GM18502 (cell line): ENCODE data around the gene CAND2.
A peak's percentile ranks its signal among the peaks of the same experiment; 100 is the strongest.

ENCODE experiments used
- ATAC-seq: cut with Tn5 transposase; IDR thresholded peaks from one replicate; pipeline ENCODE4 v1.9.1; 2021; ENCODE audit warnings: mild to moderate bottlenecking; ENCODE audit not compliant: unreplicated experiment, poor library complexity

The CAND2 gene

GRCh38 chr3:12799525-12800440 lies 3.3 kb downstream of the CAND2 start:
- ATAC-seq = no peak

DNA sequence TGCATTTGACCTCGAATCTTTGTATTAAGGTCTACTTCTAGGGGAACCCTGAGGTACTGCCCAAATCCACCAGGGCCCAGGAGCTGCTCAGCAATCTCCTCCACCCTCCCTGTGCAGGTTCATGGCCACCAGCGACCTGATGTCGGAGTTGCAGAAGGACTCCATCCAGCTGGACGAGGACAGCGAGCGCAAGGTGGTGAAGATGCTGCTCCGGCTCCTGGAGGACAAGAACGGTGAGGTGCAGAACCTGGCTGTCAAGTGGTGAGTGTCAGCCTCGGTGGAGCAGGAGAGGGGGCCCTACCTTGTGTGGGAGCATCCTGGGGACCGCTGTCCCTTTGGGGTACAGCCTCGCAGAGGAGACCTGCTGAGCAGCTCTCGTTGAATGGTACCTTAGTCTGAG lies 6.9 kb downstream of the CAND2 start:
- ATAC-seq = no peak

DNA sequence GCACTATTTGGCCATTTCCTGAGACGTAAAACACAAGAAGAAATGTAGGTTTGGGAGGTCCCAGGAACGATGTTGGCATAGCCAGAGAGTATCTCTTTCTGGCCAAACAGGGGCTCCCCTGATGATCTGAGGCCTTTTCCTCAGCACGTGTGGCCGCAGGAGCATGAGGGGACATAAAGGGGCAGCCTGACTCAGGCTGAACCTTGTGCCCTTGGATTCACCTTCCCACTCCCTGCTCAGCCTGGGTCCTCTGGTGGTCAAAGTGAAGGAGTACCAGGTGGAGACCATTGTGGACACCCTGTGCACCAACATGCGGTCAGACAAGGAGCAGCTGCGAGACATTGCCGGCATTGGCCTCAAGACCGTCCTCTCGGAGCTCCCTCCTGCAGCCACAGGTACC lies 10.6 kb downstream of the CAND2 start:
- ATAC-seq = no peak

GRCh38 chr3:12807601-12808359 lies 11.3 kb downstream of the CAND2 start:
- no peak for ATAC-seq

- ATAC-seq = no peak
Observed at GRCh38 chr3:12808587-12808986, 12.1 kb downstream of the CAND2 start.

DNA sequence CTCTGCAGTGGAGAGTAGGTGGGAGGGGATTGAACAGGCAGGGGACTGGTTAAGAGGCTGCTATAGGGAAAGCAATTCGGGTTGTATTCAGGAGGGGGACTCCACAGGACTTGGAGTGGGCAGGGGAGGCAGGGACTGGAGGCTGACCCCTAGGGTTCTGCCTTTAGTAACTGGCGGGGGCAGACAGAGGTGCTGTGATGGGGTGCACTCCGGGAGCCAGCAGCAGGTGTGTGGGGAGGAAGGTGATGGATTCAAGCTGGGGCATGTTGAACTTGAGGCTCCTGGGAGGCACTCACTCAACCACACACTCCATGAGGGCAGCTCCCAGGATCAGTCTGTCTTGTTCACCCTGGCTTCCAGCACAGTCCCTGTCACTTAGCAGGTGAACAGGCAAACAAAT lies 12.5 kb downstream of the CAND2 start:
- ATAC-seq = no peak

- no peak for ATAC-seq
Observed at GRCh38 chr3:12809435-12809834, 13.0 kb downstream of the CAND2 start.

DNA sequence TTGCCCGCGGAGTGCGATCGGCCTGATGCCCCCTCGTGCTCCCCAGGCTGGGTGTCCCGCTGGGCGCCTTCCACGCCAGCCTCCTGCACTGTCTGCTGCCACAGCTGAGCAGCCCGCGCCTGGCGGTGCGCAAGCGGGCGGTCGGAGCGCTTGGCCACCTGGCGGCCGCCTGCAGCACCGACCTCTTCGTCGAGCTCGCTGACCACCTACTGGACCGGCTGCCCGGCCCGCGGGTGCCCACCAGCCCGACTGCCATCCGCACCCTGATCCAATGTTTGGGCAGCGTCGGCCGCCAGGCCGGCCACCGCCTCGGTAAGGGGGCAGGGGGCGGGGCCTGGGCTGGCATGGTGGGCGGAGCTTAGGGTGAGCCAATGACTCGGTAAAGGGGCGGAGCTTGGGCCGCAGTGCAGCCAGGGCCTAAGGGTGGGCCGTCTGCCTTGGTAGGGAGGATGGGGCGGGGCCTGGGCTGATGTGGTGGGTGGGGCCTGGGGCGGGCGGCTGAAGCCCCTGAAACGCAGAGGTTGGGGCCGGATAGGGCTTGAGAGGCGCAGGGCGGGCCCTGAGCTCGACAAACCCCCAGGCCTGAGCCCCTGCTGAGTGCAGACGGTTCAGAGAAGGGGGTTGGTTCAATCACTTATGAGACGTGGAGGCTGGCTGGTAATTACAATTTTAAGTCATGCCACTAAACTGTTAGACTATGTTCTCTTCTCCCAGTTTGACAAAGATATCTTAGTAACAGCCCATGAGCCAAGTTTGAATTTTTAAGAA lies 13.7 kb downstream of the CAND2 start:
- ATAC-seq = peak; percentile 99

DNA sequence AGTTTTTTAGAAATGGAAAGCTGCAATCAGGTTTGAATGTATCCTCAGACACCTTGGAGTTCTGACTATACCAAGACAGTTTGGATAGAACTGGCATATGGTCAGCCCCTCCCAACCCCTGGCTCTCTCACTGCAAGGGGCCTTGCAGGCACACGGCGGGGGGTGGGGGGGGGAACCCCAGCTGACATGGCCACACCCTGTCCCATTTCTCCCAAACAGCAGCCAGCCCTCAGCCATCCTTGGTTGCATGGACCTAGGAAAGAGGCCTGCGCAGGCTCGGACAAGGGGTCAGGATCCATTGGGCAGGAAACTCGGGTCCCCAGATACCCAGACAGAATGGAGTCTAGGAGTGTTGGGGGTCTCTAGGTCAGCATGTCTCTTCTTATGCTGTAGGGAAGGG lies 14.5 kb downstream of the CAND2 start:
- ATAC-seq = no peak

- no peak for ATAC-seq
Observed at GRCh38 chr3:12812812-12813211, 16.3 kb downstream of the CAND2 start.

DNA sequence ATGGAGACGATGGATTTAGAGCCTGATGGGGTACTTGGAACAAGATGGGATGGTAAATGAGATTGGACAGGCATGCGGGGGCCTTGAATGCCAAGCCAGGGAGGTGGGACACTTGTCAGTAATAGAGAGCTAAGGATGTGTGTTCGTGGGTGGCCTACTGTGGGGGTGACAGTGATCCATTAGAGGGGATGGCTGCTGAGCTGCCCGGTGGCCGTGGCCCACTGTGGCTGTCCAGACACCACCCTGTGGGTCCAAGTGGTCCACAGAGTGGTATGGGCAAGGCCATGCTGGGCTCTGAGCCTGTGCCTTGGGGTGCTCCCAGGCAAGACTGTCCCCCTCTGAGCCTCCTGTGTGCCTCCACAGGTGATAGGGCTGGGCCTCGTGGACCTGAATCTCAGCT lies 17.5 kb downstream of the CAND2 start:
- no peak for ATAC-seq

GRCh38 chr3:12815078-12815477 lies 18.6 kb downstream of the CAND2 start:
- ATAC-seq = no peak

GRCh38 chr3:12815719-12816118 lies 19.2 kb downstream of the CAND2 start:
- no peak for ATAC-seq

DNA sequence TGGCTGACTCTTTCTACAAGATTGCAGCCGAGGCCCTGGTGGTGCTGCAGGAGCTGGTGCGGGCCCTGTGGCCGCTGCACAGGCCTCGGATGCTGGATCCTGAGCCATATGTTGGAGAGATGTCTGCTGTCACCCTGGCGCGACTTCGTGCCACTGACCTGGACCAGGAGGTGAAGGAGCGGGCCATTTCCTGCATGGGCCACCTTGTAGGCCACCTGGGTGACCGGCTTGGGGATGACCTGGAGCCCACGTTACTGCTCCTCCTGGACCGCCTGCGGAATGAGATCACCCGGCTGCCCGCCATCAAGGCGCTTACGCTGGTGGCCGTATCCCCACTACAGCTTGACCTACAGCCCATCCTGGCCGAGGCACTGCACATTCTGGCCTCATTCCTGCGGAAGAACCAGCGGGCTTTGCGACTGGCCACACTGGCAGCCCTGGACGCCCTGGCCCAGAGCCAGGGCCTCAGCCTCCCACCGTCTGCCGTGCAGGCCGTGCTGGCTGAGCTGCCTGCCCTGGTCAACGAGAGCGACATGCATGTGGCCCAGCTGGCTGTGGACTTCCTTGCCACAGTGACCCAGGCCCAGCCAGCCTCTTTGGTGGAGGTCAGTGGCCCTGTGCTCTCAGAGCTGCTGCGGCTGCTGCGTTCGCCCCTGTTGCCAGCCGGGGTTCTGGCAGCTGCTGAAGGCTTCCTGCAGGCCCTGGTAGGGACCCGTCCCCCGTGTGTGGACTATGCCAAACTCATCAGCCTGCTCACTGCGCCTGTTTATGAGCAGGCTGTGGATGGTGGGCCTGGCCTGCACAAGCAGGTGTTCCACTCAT lies 20.3 kb downstream of the CAND2 start:
- no peak for ATAC-seq

GRCh38 chr3:12817343-12817710 lies 20.8 kb downstream of the CAND2 start:
- no peak for ATAC-seq

GRCh38 chr3:12818273-12818672 lies 21.8 kb downstream of the CAND2 start:
- ATAC-seq = no peak

GRCh38 chr3:12818773-12819172 lies 22.3 kb downstream of the CAND2 start:
- ATAC-seq = peak; percentile 61

GRCh38 chr3:12822725-12823373 lies 26.4 kb downstream of the CAND2 start:
- ATAC-seq = no peak

- ATAC-seq = no peak
Observed at GRCh38 chr3:12824299-12824698, 27.8 kb downstream of the CAND2 start.

GRCh38 chr3:12825156-12825555 lies 28.7 kb downstream of the CAND2 start:
- ATAC-seq = no peak
